Femur (tissue), 1 donor: ENCODE data around the gene CYB5R2.

Source experiments
- DNase-seq: peaks from one replicate; pipeline ENCODE4 v3.0.0-alpha.2; 2017

The CYB5R2 gene

GRCh38 chr11:7672960-7673723 is at the start of gene CYB5R2:
Gene CYB5R2, minus strand, starts transcription at chr11:7673500. Its CDS starts 675 bp downstream, at chr11:7672825.
- DNase-seq: peak; percentile 88

- DNase-seq: no peak
Measured at GRCh38 chr11:7714786-7715185, 41.5 kb upstream of the CYB5R2 start.

- no peak for DNase-seq
Measured at GRCh38 chr11:7706377-7706776, 33.1 kb upstream of the CYB5R2 start, which contains the start of gene OVCH2. Gene OVCH2, minus strand, starts transcription at chr11:7706477. Its CDS starts 83 bp downstream, at chr11:7706394.

GRCh38 chr11:7703740-7704139 is 30.4 kb upstream of the CYB5R2 start:
- no peak for DNase-seq

- no peak for DNase-seq
Measured at GRCh38 chr11:7696424-7696823, 23.1 kb upstream of the CYB5R2 start.

- no peak for DNase-seq
Measured at GRCh38 chr11:7694235-7694634, 20.9 kb upstream of the CYB5R2 start.

- DNase-seq: no peak
Measured at GRCh38 chr11:7692426-7692825, 19.1 kb upstream of the CYB5R2 start.

- no peak for DNase-seq
Measured at GRCh38 chr11:7691759-7692350, 18.6 kb upstream of the CYB5R2 start.

GRCh38 chr11:7690648-7691047 is 17.3 kb upstream of the CYB5R2 start:
- DNase-seq: no peak

- DNase-seq: no peak
Measured at GRCh38 chr11:7689239-7689638, 15.9 kb upstream of the CYB5R2 start.

GRCh38 chr11:7688238-7688826 is 15.0 kb upstream of the CYB5R2 start:
- peak; percentile 48 for DNase-seq

- no peak for DNase-seq
Measured at GRCh38 chr11:7687386-7687785, 14.1 kb upstream of the CYB5R2 start.

- DNase-seq: no peak
Measured at GRCh38 chr11:7686761-7687160, 13.5 kb upstream of the CYB5R2 start.

GRCh38 chr11:7683571-7683970 is 10.3 kb upstream of the CYB5R2 start:
- no peak for DNase-seq

GRCh38 chr11:7677796-7678201 is 4.5 kb upstream of the CYB5R2 start:
- DNase-seq: no peak

- DNase-seq: no peak
Measured at GRCh38 chr11:7677071-7677470, 3.8 kb upstream of the CYB5R2 start.

- DNase-seq: no peak
Measured at GRCh38 chr11:7675631-7676030, 2.3 kb upstream of the CYB5R2 start.

GRCh38 chr11:7673724-7674434 is 579 bp upstream of the CYB5R2 start:
- DNase-seq: peak; percentile 64

- no peak for DNase-seq
Measured at GRCh38 chr11:7672276-7672959, 882 bp downstream of the CYB5R2 start.

- no peak for DNase-seq
Measured at GRCh38 chr11:7671347-7672215, 1.7 kb downstream of the CYB5R2 start.

- DNase-seq: no peak
Measured at GRCh38 chr11:7670641-7671040, 2.7 kb downstream of the CYB5R2 start.

- DNase-seq: no peak
Measured at GRCh38 chr11:7668911-7669310, 4.4 kb downstream of the CYB5R2 start.
